B cell (primary cell): ENCODE measurements around the gene PAIP1.

Experiments
- EZH2 ChIP-seq: IDR thresholded peaks from 2 replicates; pipeline ENCODE4 v1.6.1; 2012; ENCODE audit warnings: borderline replicate concordance, low read depth, mild to moderate bottlenecking, moderate library complexity, low read length; ENCODE audit not compliant: insufficient read depth, poor library complexity, severe bottlenecking
- TF ChIP-seq, protein P1 (sequence below): fragments of 200-600 bp; IDR thresholded peaks from one replicate; pipeline ENCODE4 v1.8.0; 2022; ENCODE audit warnings: antibody characterized with exemption, mild to moderate bottlenecking

DNA sequence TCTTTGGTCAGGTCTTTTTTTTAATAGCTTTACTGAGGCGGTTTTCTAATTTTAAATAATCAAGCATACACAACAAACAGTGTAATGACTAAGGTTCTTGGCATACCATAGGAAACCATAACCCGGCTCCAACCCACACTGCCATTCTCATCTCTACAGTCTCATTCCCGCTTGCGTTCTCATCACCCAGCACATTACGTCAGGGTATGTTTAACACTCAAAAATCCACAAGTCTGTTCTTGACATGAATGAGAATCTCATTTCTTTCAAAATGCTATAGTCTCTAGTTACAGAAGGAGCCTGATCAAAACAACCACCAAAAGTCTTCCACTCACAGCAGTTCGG is 42.4 kb downstream of the PAIP1 start:
- TF ChIP-seq, protein P1, sequence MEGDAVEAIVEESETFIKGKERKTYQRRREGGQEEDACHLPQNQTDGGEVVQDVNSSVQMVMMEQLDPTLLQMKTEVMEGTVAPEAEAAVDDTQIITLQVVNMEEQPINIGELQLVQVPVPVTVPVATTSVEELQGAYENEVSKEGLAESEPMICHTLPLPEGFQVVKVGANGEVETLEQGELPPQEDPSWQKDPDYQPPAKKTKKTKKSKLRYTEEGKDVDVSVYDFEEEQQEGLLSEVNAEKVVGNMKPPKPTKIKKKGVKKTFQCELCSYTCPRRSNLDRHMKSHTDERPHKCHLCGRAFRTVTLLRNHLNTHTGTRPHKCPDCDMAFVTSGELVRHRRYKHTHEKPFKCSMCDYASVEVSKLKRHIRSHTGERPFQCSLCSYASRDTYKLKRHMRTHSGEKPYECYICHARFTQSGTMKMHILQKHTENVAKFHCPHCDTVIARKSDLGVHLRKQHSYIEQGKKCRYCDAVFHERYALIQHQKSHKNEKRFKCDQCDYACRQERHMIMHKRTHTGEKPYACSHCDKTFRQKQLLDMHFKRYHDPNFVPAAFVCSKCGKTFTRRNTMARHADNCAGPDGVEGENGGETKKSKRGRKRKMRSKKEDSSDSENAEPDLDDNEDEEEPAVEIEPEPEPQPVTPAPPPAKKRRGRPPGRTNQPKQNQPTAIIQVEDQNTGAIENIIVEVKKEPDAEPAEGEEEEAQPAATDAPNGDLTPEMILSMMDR, result no peak
- TF ChIP-seq EZH2, result no peak
